B cell (primary cell): ENCODE measurements around the gene CEMIP2. TPM values are rescaled to one million over a fixed set of nuclear protein-coding genes. Genes with fewer than 3 reads are reported as not detected.

ENCODE experiments used
- ATAC-seq: fragments of 200-7000 bp; cut with Tn5 transposase; one replicate; pipeline ENCODE4 v1.10.0; 2021; ENCODE audit warnings: low read depth, mild to moderate bottlenecking, moderate number of reproducible peaks, moderate library complexity
- CTCF ChIA-PET: fragments of 350-600 bp; sonication (Branson Sonifier 250); formaldehyde crosslinking; loops from one replicate; lab custom pipeline; 2021; ENCODE audit warnings: antibody characterized with exemption, inconsistent platforms; lab: Charles Lee
- POLR2A ChIA-PET: fragments of 350-600 bp; sonication (Branson Sonifier 250); formaldehyde crosslinking; loops from one replicate; lab custom pipeline; 2021; ENCODE audit warnings: antibody characterized with exemption; lab: Charles Lee
- DNase-seq: peaks from one replicate; pipeline ENCODE4 v3.0.0; 2013
- H2AFZ ChIP-seq: 2 replicates; pipeline ENCODE4 v1.6.1; 2012; ENCODE audit warnings: mild to moderate bottlenecking, low read depth, low read length; ENCODE audit not compliant: insufficient read depth, poor library complexity, severe bottlenecking
- H3K27ac ChIP-seq, 2 donors: 1 replicate in 1 of 2; 2 replicates in 1 of 2; pipeline ENCODE4 v1.5.1; 2012 to 2013; ENCODE audit warnings: low read length in 2 of 2, mild to moderate bottlenecking in 2 of 2, moderate library complexity in 1 of 2
- H3K27me3 ChIP-seq, 4 experiments: fragments of 200-600 bp in 1 of 4; sonication (generic) in 1 of 4; replicated peaks in 1 of 4; 1 replicate in 2 of 4; 2 replicates in 2 of 4; pipeline versions ENCODE4 v1.6.1 to v1.7.0; 2013 to 2016; ENCODE audit warnings: low read length in 3 of 4, mild to moderate bottlenecking in 2 of 4, mixed read lengths in 1 of 4, moderate library complexity in 1 of 4; ENCODE audit not compliant: insufficient read depth in 4 of 4, control insufficient read depth in 3 of 4; ENCODE audit errors: control extremely low read depth in 1 of 4
- H3K36me3 ChIP-seq, 2 experiments: replicated peaks in 1 of 2; 1 replicate in 1 of 2; 2 replicates in 1 of 2; pipeline versions ENCODE4 v1.6.1 to v1.7.1; 2013; ENCODE audit warnings: low read length in 1 of 2; ENCODE audit not compliant: insufficient read depth in 2 of 2, control insufficient read depth in 1 of 2; ENCODE audit errors: control extremely low read depth in 1 of 2, extremely low read depth in 1 of 2
- H3K4me1 ChIP-seq, 2 donors: fragments of 200-600 bp in 1 of 2; sonication (generic) in 1 of 2; 1 replicate in 1 of 2; 2 replicates in 1 of 2; pipeline versions ENCODE4 v1.5.1 to v1.6.1; 2013 to 2017; ENCODE audit warnings: low read length in 2 of 2; ENCODE audit not compliant: control insufficient read depth in 2 of 2, insufficient read depth in 2 of 2
- H3K4me2 ChIP-seq: replicated peaks from 2 replicates; pipeline ENCODE3; 2012; ENCODE audit warnings: mild to moderate bottlenecking, low read depth, low read length; ENCODE audit not compliant: poor library complexity, severe bottlenecking
- H3K4me3 ChIP-seq, 5 experiments: fragments of 200-600 bp in 1 of 5; sonication (generic) in 1 of 5; 1 replicate in 3 of 5; 2 replicates in 2 of 5; pipeline versions ENCODE4 v1.5.1 to v1.7.0; 2011 to 2016; ENCODE audit warnings: low read length in 4 of 5, mild to moderate bottlenecking in 4 of 5, low read depth in 2 of 5, control low read depth in 1 of 5, moderate library complexity in 1 of 5; ENCODE audit not compliant: insufficient read depth in 1 of 5; ENCODE audit errors: control extremely low read depth in 1 of 5, extremely low read depth in 1 of 5
- H3K79me2 ChIP-seq: fragments of 200-600 bp; sonication (generic); one replicate; pipeline ENCODE4 v1.6.0; 2016; ENCODE audit warnings: low read length; ENCODE audit not compliant: control insufficient read depth, insufficient read depth
- H3K9ac ChIP-seq: fragments of 200-600 bp; sonication (generic); 2 replicates; pipeline ENCODE4 v1.6.1; 2017; ENCODE audit warnings: mild to moderate bottlenecking, low read length, moderate library complexity
- H3K9me3 ChIP-seq, 3 donors: one replicate each; pipeline versions ENCODE4 v1.6.1 to v1.7.1; 2013; ENCODE audit warnings: low read length in 2 of 3; ENCODE audit not compliant: control insufficient read depth in 2 of 3, insufficient read depth in 1 of 3; ENCODE audit errors: control extremely low read depth in 1 of 3
- H4K20me1 ChIP-seq: 2 replicates; pipeline ENCODE4 v1.6.0; 2012; ENCODE audit warnings: mild to moderate bottlenecking, low read length; ENCODE audit not compliant: insufficient read depth, control insufficient read depth, poor library complexity, severe bottlenecking
- H3K27ac Mint-ChIP-seq: one replicate; pipeline ENCODE4 v1.8.0; 2021; ENCODE audit warnings: mixed read lengths
- H3K27me3 Mint-ChIP-seq: one replicate; pipeline ENCODE4 v1.8.0; 2021; ENCODE audit warnings: mixed read lengths
- H3K4me1 Mint-ChIP-seq: one replicate; pipeline ENCODE4 v1.8.0; 2021; ENCODE audit warnings: mixed read lengths
- H3K4me3 Mint-ChIP-seq: one replicate; pipeline ENCODE4 v1.8.0; 2021; ENCODE audit warnings: mixed read lengths
- H3K9me3 Mint-ChIP-seq: one replicate; pipeline ENCODE4 v1.8.0; 2022; ENCODE audit warnings: mixed read lengths; ENCODE audit not compliant: insufficient read depth
- EZH2 ChIP-seq: IDR thresholded peaks from 2 replicates; pipeline ENCODE4 v1.6.1; 2012; ENCODE audit warnings: borderline replicate concordance, low read depth, mild to moderate bottlenecking, moderate library complexity, low read length; ENCODE audit not compliant: insufficient read depth, poor library complexity, severe bottlenecking
- WGBS: methylation state at CpG from one replicate; pipeline ENCODE4 v1.1.5; 2013; ENCODE audit warnings: missing lambda C conversion rate; ENCODE audit not compliant: insufficient coverage; 5-methylcytosine and 5-hydroxymethylcytosine counted together
- intact Hi-C: fragments of 100-400 bp; cut with micrococcal nuclease; formaldehyde crosslinking; loops from one replicate; pipeline ENCODE4 v1.10.0; 2022
- polyA plus RNA-seq: library from polyadenylated mRNA; depleted of rRNA; stranded (reverse); fragments of >200 nt; gene quantifications from 2 replicates; pipeline ENCODE4 v1.2.3, GENCODE V29; 2012
- total RNA-seq, 2 donors: library from RNA; stranded (reverse); fragments of 120-200 nt in 1 of 2; gene quantifications; 1 replicate in 1 of 2; 2 replicates in 1 of 2; pipeline versions ENCODE4 v1.2.3 to v1.2.4, GENCODE V29; 2013 to 2022
- TF ChIP-seq, protein P1 (sequence below): fragments of 200-600 bp; IDR thresholded peaks from one replicate; pipeline ENCODE4 v1.8.0; 2022; ENCODE audit warnings: antibody characterized with exemption, mild to moderate bottlenecking

The CEMIP2 gene
- total and polyA plus RNA-seq, 2 donors (not counting 1 experiment from before 2014, with no cell fraction given): 35.4 to 90.6 TPM

DNA sequence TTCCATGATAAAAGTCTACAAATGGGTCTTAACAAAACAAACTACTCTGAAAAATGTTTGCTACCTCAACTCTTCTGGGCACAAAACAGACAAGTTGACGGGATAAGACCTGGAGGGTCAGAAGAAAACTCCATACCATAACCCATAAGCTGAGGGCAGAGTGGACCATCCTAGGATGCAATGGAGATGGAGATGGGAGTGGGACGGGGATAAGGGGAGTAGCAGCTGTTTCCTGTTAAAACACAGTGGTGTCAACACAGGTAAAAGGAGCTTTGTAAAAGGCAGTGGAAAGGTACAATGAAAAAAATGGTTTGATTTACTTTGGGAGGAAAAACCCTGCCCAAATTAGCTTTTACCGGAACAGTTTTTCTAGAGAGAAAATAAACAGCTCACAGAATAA is 41.6 kb downstream of the CEMIP2 start:
- 100% methylated on average over 1 of the region's 3 CpGs for WGBS
- Histone ChIP-seq H3K9me3 (no peaks in the 10 kb centered on the region), H2AFZ (no peak overlapping the region), H4K20me1 (no peaks in the 10 kb centered on the region), H3K27ac (no peak overlapping the region), H3K79me2 (no peaks in the 10 kb centered on the region), H3K27me3 (no peaks in the 10 kb centered on the region), H3K4me1 (no peaks in the 10 kb centered on the region), H3K9ac (no peak overlapping the region), H3K36me3 (peaks cover 14 to 85% of the 10 kb centered on the region in 2 experiments), H3K4me3 (no peak overlapping the region), H3K4me2 (no peak overlapping the region)
- ATAC-seq (no peak), DNase-seq (no peak)
- no peaks in the 10 kb centered on the region for H3K27me3 Mint-ChIP-seq
- no peaks in the 10 kb centered on the region for H3K4me1 Mint-ChIP-seq
- H3K27ac Mint-ChIP-seq: no peak overlapping the region
- TF ChIP-seq, protein P1, sequence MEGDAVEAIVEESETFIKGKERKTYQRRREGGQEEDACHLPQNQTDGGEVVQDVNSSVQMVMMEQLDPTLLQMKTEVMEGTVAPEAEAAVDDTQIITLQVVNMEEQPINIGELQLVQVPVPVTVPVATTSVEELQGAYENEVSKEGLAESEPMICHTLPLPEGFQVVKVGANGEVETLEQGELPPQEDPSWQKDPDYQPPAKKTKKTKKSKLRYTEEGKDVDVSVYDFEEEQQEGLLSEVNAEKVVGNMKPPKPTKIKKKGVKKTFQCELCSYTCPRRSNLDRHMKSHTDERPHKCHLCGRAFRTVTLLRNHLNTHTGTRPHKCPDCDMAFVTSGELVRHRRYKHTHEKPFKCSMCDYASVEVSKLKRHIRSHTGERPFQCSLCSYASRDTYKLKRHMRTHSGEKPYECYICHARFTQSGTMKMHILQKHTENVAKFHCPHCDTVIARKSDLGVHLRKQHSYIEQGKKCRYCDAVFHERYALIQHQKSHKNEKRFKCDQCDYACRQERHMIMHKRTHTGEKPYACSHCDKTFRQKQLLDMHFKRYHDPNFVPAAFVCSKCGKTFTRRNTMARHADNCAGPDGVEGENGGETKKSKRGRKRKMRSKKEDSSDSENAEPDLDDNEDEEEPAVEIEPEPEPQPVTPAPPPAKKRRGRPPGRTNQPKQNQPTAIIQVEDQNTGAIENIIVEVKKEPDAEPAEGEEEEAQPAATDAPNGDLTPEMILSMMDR: no peak
- TF ChIP-seq EZH2: no peak
- ChIA-PET POLR2A (no interaction called here), CTCF (interaction anchor here (1.0 kb wide), 1 partner anchor 10 kb away, joined by 3 read pairs; no protein-coding TSS in a partner anchor)
- no peak overlapping the region for H3K4me3 Mint-ChIP-seq
- H3K9me3 Mint-ChIP-seq: no peaks in the 10 kb centered on the region
- intact Hi-C loops: no loop called here

GRCh38 chr9:71725590-71726338 is 42.5 kb downstream of the CEMIP2 start:
- CTCF ChIA-PET: no interaction called here

More at GRCh38 chr9:71725590-71726338, 42.5 kb downstream of the CEMIP2 start:
- Histone ChIP-seq H2AFZ (no peak overlapping the region), H3K4me1 (no peaks in the 10 kb centered on the region), H3K9ac (no peak overlapping the region), H3K9me3 (no peaks in the 10 kb centered on the region), H3K4me3 (no peak overlapping the region), H3K4me2 (no peak overlapping the region), H4K20me1 (no peaks in the 10 kb centered on the region), H3K79me2 (no peaks in the 10 kb centered on the region), H3K27me3 (no peaks in the 10 kb centered on the region), H3K36me3 (peaks cover 13 to 84% of the 10 kb centered on the region in 2 experiments), H3K27ac (no peak overlapping the region)
- TF ChIP-seq, protein P1: no peak
- no peak for TF ChIP-seq EZH2
- H3K9me3 Mint-ChIP-seq: no peaks in the 10 kb centered on the region
- intact Hi-C loops: no loop called here
- ATAC-seq (no peak), DNase-seq (no peak)
- H3K27me3 Mint-ChIP-seq: no peaks in the 10 kb centered on the region
- H3K4me1 Mint-ChIP-seq: no peaks in the 10 kb centered on the region
- H3K4me3 Mint-ChIP-seq: no peak overlapping the region
- H3K27ac Mint-ChIP-seq: no peak overlapping the region
- WGBS: 89% methylated on average over 1 of the region's 5 CpGs
- POLR2A ChIA-PET: no interaction called here
